Mesendoderm (in vitro differentiated cells): ENCODE results near the gene TMCC2.

ENCODE experiments used
- DNase-seq: peaks from one replicate; pipeline ENCODE4 v3.0.0; 2013
- H2AK5ac ChIP-seq: 2 replicates; pipeline ENCODE4 v1.6.1; 2013; ENCODE audit warnings: low read length, inconsistent platforms
- H2BK120ac ChIP-seq: 2 replicates; pipeline ENCODE4 v1.6.1; 2013; ENCODE audit warnings: low read depth, mild to moderate bottlenecking, low read length, moderate library complexity, mixed read lengths
- H2BK15ac ChIP-seq: replicated peaks from 2 replicates; pipeline ENCODE4 v1.6.1; 2013; ENCODE audit warnings: low read depth, mild to moderate bottlenecking, moderate library complexity
- H2BK5ac ChIP-seq: 2 replicates; pipeline ENCODE4 v1.6.1; 2013; ENCODE audit warnings: low read length, inconsistent platforms
- H3K18ac ChIP-seq: 2 replicates; pipeline ENCODE4 v1.6.1; 2013; ENCODE audit warnings: mild to moderate bottlenecking, low read length, mixed read lengths
- H3K23ac ChIP-seq: one replicate; pipeline ENCODE4 v1.6.1; 2013; ENCODE audit warnings: low read length
- H3K27ac ChIP-seq: 2 replicates; pipeline ENCODE4 v1.5.1; 2013; ENCODE audit warnings: low read depth, mild to moderate bottlenecking, inconsistent platforms, low read length, moderate library complexity
- H3K27me3 ChIP-seq: 2 replicates; pipeline ENCODE4 v1.6.1; 2013; ENCODE audit warnings: low read length, control low read depth, mild to moderate bottlenecking, inconsistent platforms; ENCODE audit not compliant: insufficient read depth, poor library complexity
- H3K36me3 ChIP-seq: 2 replicates; pipeline ENCODE4 v1.6.1; 2013; ENCODE audit warnings: low read length, inconsistent platforms; ENCODE audit not compliant: control insufficient read depth, insufficient read depth
- H3K4ac ChIP-seq: one replicate; pipeline ENCODE4 v1.6.1; 2013; ENCODE audit warnings: low read depth, mild to moderate bottlenecking, low read length, moderate library complexity
- H3K4me1 ChIP-seq: 2 replicates; pipeline ENCODE4 v1.6.1; 2013; ENCODE audit warnings: low read depth, low read length, inconsistent platforms; ENCODE audit not compliant: control insufficient read depth
- H3K4me2 ChIP-seq: 2 replicates; pipeline ENCODE4 v1.6.1; 2013; ENCODE audit warnings: low read length
- H3K4me3 ChIP-seq: 2 replicates; pipeline ENCODE4 v1.5.1; 2013; ENCODE audit warnings: mild to moderate bottlenecking, low read length
- H3K56ac ChIP-seq: one replicate; pipeline ENCODE4 v1.6.1; 2013; ENCODE audit warnings: low read length
- H3K79me1 ChIP-seq: 2 replicates; pipeline ENCODE4 v1.6.1; 2013; ENCODE audit warnings: low read length, inconsistent platforms
- H3K79me2 ChIP-seq: 2 replicates; pipeline ENCODE4 v1.6.1; 2013; ENCODE audit warnings: mild to moderate bottlenecking, low read length; ENCODE audit not compliant: control insufficient read depth, insufficient read depth
- H3K9ac ChIP-seq: 2 replicates; pipeline ENCODE4 v1.6.1; 2013; ENCODE audit warnings: low read length, inconsistent platforms
- H4K5ac ChIP-seq: one replicate; pipeline ENCODE4 v1.6.1; 2013; ENCODE audit warnings: low read length
- H4K8ac ChIP-seq: one replicate; pipeline ENCODE4 v1.6.1; 2013; ENCODE audit warnings: low read depth, mild to moderate bottlenecking, control low read depth, low read length, moderate library complexity
- WGBS: extraction: QIAGEN DNeasy Blood & Tissue Kit; methylation state at CpG from one replicate; pipeline ENCODE4 v1.1.7; 2013; ENCODE audit warnings: low lambda C conversion rate, missing lambda C conversion rate; ENCODE audit not compliant: insufficient coverage; ENCODE audit errors: extremely low coverage; 5-methylcytosine and 5-hydroxymethylcytosine counted together

The TMCC2 gene

GRCh38 chr1:205237526-205238484 is 10.1 kb downstream of the TMCC2 start:
- no peak overlapping the region for H3K4me2 ChIP-seq
- H3K79me1 ChIP-seq = no peaks in the 10 kb centered on the region
- no peak overlapping the region for H3K23ac ChIP-seq
- H3K79me2 ChIP-seq = no peaks in the 10 kb centered on the region
- H3K4me1 ChIP-seq = no peaks in the 10 kb centered on the region
- no peak overlapping the region for H4K5ac ChIP-seq
- no peak overlapping the region for H3K27ac ChIP-seq
- DNase-seq = no peak
- no peak overlapping the region for H2AK5ac ChIP-seq
- H3K36me3 ChIP-seq = no peaks in the 10 kb centered on the region
- H3K27me3 ChIP-seq = no peaks in the 10 kb centered on the region
- no peak overlapping the region for H2BK5ac ChIP-seq
- WGBS = no CpG with 5 or more reads among the region's 12 CpGs
- no peak overlapping the region for H3K56ac ChIP-seq
- no peak overlapping the region for H3K4ac ChIP-seq
- H2BK120ac ChIP-seq = no peak overlapping the region
- H3K4me3 ChIP-seq = no peak overlapping the region
- H3K18ac ChIP-seq = no peak overlapping the region
- H3K9ac ChIP-seq = no peak overlapping the region
- H4K8ac ChIP-seq = no peak overlapping the region
- no peak overlapping the region for H2BK15ac ChIP-seq

- no peak for DNase-seq
- Histone ChIP-seq H2BK15ac (no peak overlapping the region), H4K5ac (no peak overlapping the region), H2BK120ac (no peak overlapping the region), H3K4me3 (no peak overlapping the region), H3K79me2 (no peaks in the 10 kb centered on the region), H3K4ac (no peak overlapping the region), H2AK5ac (no peak overlapping the region), H3K56ac (no peak overlapping the region), H3K27ac (no peak overlapping the region), H3K18ac (no peak overlapping the region), H3K23ac (no peak overlapping the region), H2BK5ac (no peak overlapping the region), H4K8ac (no peak overlapping the region), H3K79me1 (no peaks in the 10 kb centered on the region), H3K4me2 (no peak overlapping the region), H3K9ac (no peak overlapping the region), H3K27me3 (no peaks in the 10 kb centered on the region), H3K36me3 (no peaks in the 10 kb centered on the region), H3K4me1 (no peaks in the 10 kb centered on the region)
- WGBS = no CpG with 5 or more reads among the region's 3 CpGs
Observed at GRCh38 chr1:205239078-205239477, 11.3 kb downstream of the TMCC2 start.

- Histone ChIP-seq H3K56ac (no peak overlapping the region), H3K18ac (no peak overlapping the region), H4K5ac (no peak overlapping the region), H3K79me2 (no peaks in the 10 kb centered on the region), H3K79me1 (no peaks in the 10 kb centered on the region), H2AK5ac (no peak overlapping the region), H3K36me3 (no peaks in the 10 kb centered on the region), H3K27ac (no peak overlapping the region), H2BK15ac (no peak overlapping the region), H3K23ac (no peak overlapping the region), H2BK5ac (no peak overlapping the region), H3K4me3 (no peak overlapping the region), H4K8ac (no peak overlapping the region), H3K4ac (no peak overlapping the region), H2BK120ac (no peak overlapping the region), H3K9ac (no peak overlapping the region), H3K4me2 (no peak overlapping the region), H3K27me3 (no peaks in the 10 kb centered on the region), H3K4me1 (no peaks in the 10 kb centered on the region)
- no CpG with 5 or more reads among the region's 6 CpGs for WGBS
- DNase-seq = no peak
Observed at GRCh38 chr1:205240118-205240517, 12.4 kb downstream of the TMCC2 start.

GRCh38 chr1:205240569-205240968 is 12.8 kb downstream of the TMCC2 start:
- Histone ChIP-seq H2BK15ac (no peak overlapping the region), H2BK120ac (no peak overlapping the region), H3K4ac (no peak overlapping the region), H2BK5ac (no peak overlapping the region), H3K4me3 (no peak overlapping the region), H4K8ac (no peak overlapping the region), H3K79me1 (no peaks in the 10 kb centered on the region), H3K23ac (no peak overlapping the region), H2AK5ac (no peak overlapping the region), H3K36me3 (no peaks in the 10 kb centered on the region), H3K79me2 (no peaks in the 10 kb centered on the region), H3K27ac (no peak overlapping the region), H3K4me2 (no peak overlapping the region), H3K9ac (no peak overlapping the region), H3K4me1 (no peaks in the 10 kb centered on the region), H3K56ac (no peak overlapping the region), H3K27me3 (no peaks in the 10 kb centered on the region), H3K18ac (no peak overlapping the region), H4K5ac (no peak overlapping the region)
- no CpG with 5 or more reads among the region's 3 CpGs for WGBS
- no peak for DNase-seq

GRCh38 chr1:205241366-205242030 is 13.8 kb downstream of the TMCC2 start:
- no peak overlapping the region for H2BK15ac ChIP-seq
- H2BK120ac ChIP-seq = no peak overlapping the region
- no peak overlapping the region for H3K4me2 ChIP-seq
- H3K4me1 ChIP-seq = no peaks in the 10 kb centered on the region
- no peaks in the 10 kb centered on the region for H3K27me3 ChIP-seq
- H3K56ac ChIP-seq = no peak overlapping the region
- H4K8ac ChIP-seq = no peak overlapping the region
- no peak overlapping the region for H3K4me3 ChIP-seq
- no peak overlapping the region for H3K23ac ChIP-seq
- no CpG with 5 or more reads among the region's 36 CpGs for WGBS
- no peak overlapping the region for H4K5ac ChIP-seq
- no peaks in the 10 kb centered on the region for H3K79me2 ChIP-seq
- no peak overlapping the region for H3K9ac ChIP-seq
- no peak overlapping the region for H3K18ac ChIP-seq
- no peak overlapping the region for H3K4ac ChIP-seq
- H2BK5ac ChIP-seq = no peak overlapping the region
- no peak overlapping the region for H3K27ac ChIP-seq
- no peaks in the 10 kb centered on the region for H3K36me3 ChIP-seq
- H2AK5ac ChIP-seq = no peak overlapping the region
- H3K79me1 ChIP-seq = no peaks in the 10 kb centered on the region
- DNase-seq = no peak
